Measurements from ENCODE around the gene FASN. TPM values are rescaled to one million over a fixed set of nuclear protein-coding genes. Genes with fewer than 3 reads are reported as not detected.

FASN gene
- total and polyA plus RNA-seq, 2 of the 4 experiments (the other 2 are of a cell fraction) = 12.4 to 56.0 TPM

- Histone ChIP-seq H2BK5ac (ENCODE audit: low read depth, low read length, poor library complexity, severe bottlenecking) (no peak within 1 kb of the TSS), H3K27me3 (ENCODE audit: control insufficient read depth, insufficient read depth, low read length) (no peaks in the 10 kb centered on the region), H3K27ac (ENCODE audit: insufficient read depth, low read length) (no peak within 1 kb of the TSS), H4K91ac (ENCODE audit: insufficient read depth, low read depth, low read length) (no peak within 1 kb of the TSS), H3K79me1 (ENCODE audit: low read depth in 1 of 2, low read length in 2 of 2) (peaks cover 1 to 6% of the 10 kb centered on the region in 2 experiments), H3K56ac (ENCODE audit: extremely low read depth, insufficient read depth, low read length) (no peak within 1 kb of the TSS), H2BK120ac (ENCODE audit: low read depth, low read length) (no peak within 1 kb of the TSS), H2AK9ac (replicated peaks; ENCODE audit: low read depth, low read length, poor library complexity) (peak within 1 kb of the TSS; percentile 89), H3K4me2 (ENCODE audit: low read depth, low read length) (peak within 1 kb of the TSS; percentile 78), H3K4ac (ENCODE audit: low read depth, low read length) (no peak within 1 kb of the TSS), H2AK5ac (ENCODE audit: low read depth, low read length) (0 out of 2 replicates have a peak within 1 kb of the TSS, but pooled peaks have one; percentile 15), H3K9ac (ENCODE audit: low read depth, low read length) (no peak within 1 kb of the TSS), H4K8ac (ENCODE audit: low read depth in 2 of 2, low read length in 2 of 2) (peak within 1 kb of the TSS in 1 of 2 experiments; percentile 46; a peak in 2 of 4 replicates), H3K14ac (replicated peaks; ENCODE audit: low read depth, low read length) (no peak within 1 kb of the TSS), H2BK15ac (ENCODE audit: low read depth, low read length) (no peak within 1 kb of the TSS), H3K4me1 (ENCODE audit: control insufficient read depth, insufficient read depth, low read length) (peaks cover 7% of the 10 kb centered on the region), H4K5ac (ENCODE audit: low read depth, low read length) (no peak within 1 kb of the TSS), H2BK20ac (ENCODE audit: low read depth, low read length) (no peak within 1 kb of the TSS), H3K23ac (ENCODE audit: low read depth, low read length) (no peak within 1 kb of the TSS), H4K20me1 (ENCODE audit: insufficient read depth, low read length) (no peaks in the 10 kb centered on the region; the same call in 1 of the 2 replicates), H3K36me3 (ENCODE audit: control insufficient read depth, insufficient read depth, low read length) (peaks cover 2% of the 10 kb centered on the region), H2AFZ (replicated peaks; ENCODE audit: low read length, poor library complexity) (peak within 1 kb of the TSS; percentile 94), H3K9me1 (ENCODE audit: insufficient read depth, low read length) (0 out of 2 replicates have a peak, but pooled peaks cover 3% of the 10 kb centered on the region), H3K9me3 (ENCODE audit: control insufficient read depth, insufficient read depth, low read length) (no peaks in the 10 kb centered on the region), H3K4me3 (ENCODE audit: insufficient read depth, low read depth, low read length) (peak within 1 kb of the TSS; percentile 47), H3K18ac (ENCODE audit: low read depth, low read length) (no peak within 1 kb of the TSS)
- CTCF ChIA-PET = no interaction called here
- TF ChIP-seq MAFK (IDR thresholded peaks at IDR 0.05; ENCODE audit: low read depth, low read length) (no peak), FOS (IDR thresholded peaks at IDR 0.05; ENCODE audit: low read depth, low read length) (no peak), CTCF (conservative IDR thresholded peaks at IDR 0.05; ENCODE audit: low read depth, low read length) (no peak), CEBPB (IDR thresholded peaks at IDR 0.05; ENCODE audit: low read depth, low read length) (no peak), RAD21 (IDR thresholded peaks at IDR 0.05; ENCODE audit: low read length) (no peak), MXI1 (IDR thresholded peaks at IDR 0.05; ENCODE audit: borderline replicate concordance, low read depth, low read length) (no peak), NFE2L2 (IDR thresholded peaks at IDR 0.05; ENCODE audit: low read depth, low read length) (no peak), SMC3 (IDR thresholded peaks at IDR 0.05; ENCODE audit: low read depth, low read length) (no peak), POLR2A (IDR thresholded peaks at IDR 0.05; ENCODE audit: low read depth, low read length) (no peak), RFX5 (IDR thresholded peaks at IDR 0.05; ENCODE audit: low read depth, low read length) (no peak), ELK1 (IDR thresholded peaks at IDR 0.05; ENCODE audit: borderline replicate concordance, low read depth, low read length) (no peak), BHLHE40 (IDR thresholded peaks at IDR 0.05; ENCODE audit: low read depth, low read length) (no peak), USF2 (IDR thresholded peaks at IDR 0.05; ENCODE audit: low read depth, low read length) (no peak), RCOR1 (IDR thresholded peaks at IDR 0.05; ENCODE audit: insufficient replicate concordance, low read length) (no peak), CHD1 (IDR thresholded peaks at IDR 0.05; ENCODE audit: low read depth, low read length) (no peak), MAZ (IDR thresholded peaks at IDR 0.05; ENCODE audit: borderline replicate concordance, low read depth, low read length) (no peak)
- dilution Hi-C loops (cut with HindIII; ENCODE audit: low sequenced_read_pairs, unreplicated experiment) (no loop called here), intact Hi-C loops (cut with micrococcal nuclease) (loop anchor here (1.0 to 10.0 kb wide), 2 partner anchors 67 to 293 kb away; partner anchors contain the start of gene FASN), in situ Hi-C loops (cut with MboI; ENCODE audit: low sequenced_read_pairs) (loop anchor here (5.0 kb wide), 1 partner anchor 126 kb away; no protein-coding TSS in a partner anchor)
- POLR2A ChIA-PET (ENCODE audit: unreplicated experiment) = no interaction called here
- DNase-seq (peak; percentile 11), ATAC-seq (ENCODE audit: low read depth) (peak; percentile 74)
- WGBS, 2 experiments (ENCODE audit: extremely low coverage in 2 of 2, insufficient read length in 1 of 2) = 1% methylated on average over 15 of the region's 96 CpGs; no CpG with 5 or more reads in 1 of the 2 experiments
- BruUV-seq (replicated peaks) = no TSS peak
Observed at GRCh38 chr17:82031303-82031884, 66.6 kb downstream of the FASN start, which contains the start of gene RAC3. RAC3 (plus strand) TSS chr17:82031678; CDS start chr17:82031762, 84 bp downstream.
